ENCODE results near the gene CIDEB. TPM values are rescaled to one million over a fixed set of nuclear protein-coding genes. Genes with fewer than 3 reads are reported as not detected.

The CIDEB gene
- total and polyA plus RNA-seq, 2 of the 8 experiments (the other 6 are each of a cell fraction or from before 2014, with no cell fraction given) = 0.11 TPM; not detected in 1

DNA sequence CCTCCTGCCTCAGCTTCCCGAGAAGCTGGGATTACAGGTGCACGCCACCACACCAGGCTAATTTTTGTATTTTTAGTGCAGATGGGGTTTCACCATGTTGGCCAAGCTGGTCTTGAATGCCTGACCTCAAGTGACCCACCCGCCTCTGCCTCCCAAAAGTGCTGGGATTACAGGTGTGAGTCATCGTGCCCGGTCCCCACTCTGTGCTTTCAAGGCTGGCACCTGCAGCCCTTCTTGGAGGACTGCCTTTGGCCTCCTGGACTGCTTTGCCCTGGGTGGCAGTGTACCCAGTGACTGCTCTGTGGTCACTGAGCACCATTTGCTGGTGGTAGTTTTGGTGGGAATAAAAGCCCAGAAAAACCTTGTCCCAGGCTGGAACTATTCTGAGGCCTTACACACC, 20.8 kb downstream of the CIDEB start:
- ChIA-PET POLR2A (ENCODE audit: partially characterized antibody) (interaction anchor here (1.0 to 1.8 kb wide), 6 partner anchors 13 to 49 kb away, joined by 3 to 4 read pairs (median 3); partner anchors contain the start of genes CIDEB, DHRS1, NOP9 and TINF2), CTCF (ENCODE audit: partially characterized antibody) (interaction anchor here (0.9 to 11.5 kb wide), 5 partner anchors 11 to 43 kb away, joined by 3 to 137 read pairs (median 44); partner anchors contain the start of genes CIDEB, DHRS1, LTB4R2 and NOP9)
- no peak for TF ChIP-seq TAF7 (optimal IDR thresholded peaks at IDR 0.05; ENCODE audit: borderline replicate concordance, low read depth, low read length)
- H4K91ac ChIP-seq (replicated peaks; ENCODE audit: insufficient read length, low read length) = no peak overlapping the region
- no peak overlapping the region for H4K8ac ChIP-seq (ENCODE audit: extremely low read depth, insufficient read depth, low read length)
- no peak overlapping the region for H3K4me3 ChIP-seq (ENCODE audit: extremely low read depth in 1 of 4, insufficient read depth in 2 of 4, low read depth in 3 of 4, low read length in 4 of 4)
- no peak overlapping the region for H2AK5ac ChIP-seq (ENCODE audit: low read depth, low read length)
- H3K23me2 ChIP-seq (ENCODE audit: low read depth, low read length) = no peaks in the 10 kb centered on the region
- no peak for DNase-seq (ENCODE audit: low read depth in 1 of 2, low spot score in 2 of 2)
- no peak overlapping the region for H2BK15ac ChIP-seq (ENCODE audit: low read length)
- H3K27ac ChIP-seq (ENCODE audit: low read depth, low read length) = no peak overlapping the region
- no peak overlapping the region for H2BK5ac ChIP-seq (ENCODE audit: low read depth, low read length)
- no peak overlapping the region for H3K56ac ChIP-seq (replicated peaks; ENCODE audit: insufficient read length, low read depth, low read length)
- no peak overlapping the region for H3K4me2 ChIP-seq (ENCODE audit: insufficient read depth in 1 of 2, low read depth in 2 of 2, low read length in 2 of 2)
- H2BK20ac ChIP-seq (ENCODE audit: low read length) = no peak overlapping the region
- peaks cover 0 to 3% of the 10 kb centered on the region in 2 experiments for H4K20me1 ChIP-seq (replicated peaks in 1 of 2; ENCODE audit: control insufficient read depth in 1 of 2, insufficient read depth in 2 of 2, low read length in 2 of 2)
- no peaks in the 10 kb centered on the region for H3K9me3 ChIP-seq (ENCODE audit: insufficient read depth in 2 of 2, low read depth in 1 of 2, low read length in 1 of 2)
- H3K4me1 ChIP-seq (replicated peaks in 1 of 4; ENCODE audit: control insufficient read depth in 3 of 4, insufficient read depth in 4 of 4, low read length in 3 of 4) = no peaks in the 10 kb centered on the region
- no peak overlapping the region for H3K14ac ChIP-seq (ENCODE audit: insufficient read length)
- H3K4ac ChIP-seq (replicated peaks; ENCODE audit: insufficient read length, low read depth, low read length) = no peak overlapping the region
- no peak overlapping the region for H3K18ac ChIP-seq (ENCODE audit: extremely low read depth, low read length)
- no peak overlapping the region for H2AFZ ChIP-seq (ENCODE audit: low read length)
- H2BK120ac ChIP-seq (replicated peaks; ENCODE audit: low read depth, low read length) = no peak overlapping the region
- H3K79me1 ChIP-seq (ENCODE audit: low read depth, low read length) = no peaks in the 10 kb centered on the region; the same call in 1 of the 2 replicates
- no peaks in the 10 kb centered on the region for H3K79me2 ChIP-seq (ENCODE audit: control insufficient read depth in 1 of 2, insufficient read depth in 2 of 2, low read length in 2 of 2)
- no peaks in the 10 kb centered on the region for H3K27me3 ChIP-seq (replicated peaks in 1 of 4; ENCODE audit: control insufficient read depth in 3 of 4, extremely low read depth in 1 of 4, insufficient read depth in 3 of 4, low read length in 3 of 4)
- no peak overlapping the region for H3K23ac ChIP-seq (ENCODE audit: insufficient read length)
- H3K36me3 ChIP-seq (ENCODE audit: control insufficient read depth in 2 of 4, insufficient read depth in 4 of 4, low read length in 3 of 4) = peaks cover 0 to 8% (median 0%) of the 10 kb centered on the region in 4 experiments; a peak in 1 of 8 replicates
- no peak overlapping the region for H2BK12ac ChIP-seq (ENCODE audit: low read depth, low read length)
- H4K5ac ChIP-seq (ENCODE audit: insufficient read length, low read depth, low read length) = no peak overlapping the region
- H3K9ac ChIP-seq (replicated peaks in 1 of 4; ENCODE audit: extremely low read depth in 1 of 4, low read depth in 3 of 4, low read length in 3 of 4) = no peak overlapping the region
- FAIRE-seq = no peak
- WGBS, 2 experiments (ENCODE audit: extremely low coverage in 1 of 2, insufficient coverage in 1 of 2, insufficient read length in 1 of 2, insufficient replicate concordance in 2 of 2, low coverage in 1 of 2, low lambda C conversion rate in 2 of 2, missing lambda C conversion rate in 1 of 2) = 89% methylated on average over 5 of the region's 5 CpGs; no CpG with 5 or more reads in 1 of the 2 experiments
